ENCODE results near the gene INSYN2A. TPM values are rescaled to one million over a fixed set of nuclear protein-coding genes. Genes with fewer than 3 reads are reported as not detected.

INSYN2A gene
- total and polyA plus RNA-seq, 2 experiments from 2014 or later: 0.28 to 1.3 TPM

GRCh38 chr10:127179612-127180250 lies 16.7 kb downstream of the INSYN2A start:
- H3K4me2 ChIP-seq: no peak overlapping the region
- Mint-ChIP-seq H3K4me1 (peaks cover 11% of the 10 kb centered on the region), H3K36me3 (ENCODE audit: low read depth) (no peaks in the 10 kb centered on the region; the same call in 2 of the 3 replicates), H3K27ac (no peak overlapping the region), H3K9me3 (no peaks in the 10 kb centered on the region), H3K27me3 (ENCODE audit: insufficient read depth, low read depth, poor library complexity) (peaks cover 9% of the 10 kb centered on the region), H3K4me3 (no peak overlapping the region)
- no peaks in the 10 kb centered on the region for H4K20me1 ChIP-seq (replicated peaks; ENCODE audit: insufficient read depth)
- no peak overlapping the region for H3K27ac ChIP-seq (ENCODE audit: low read depth)
- H3K27me3 ChIP-seq (ENCODE audit: insufficient read depth): no peaks in the 10 kb centered on the region
- H3K4me1 ChIP-seq (ENCODE audit: insufficient read depth): no peaks in the 10 kb centered on the region
- no peak overlapping the region for H2AFZ ChIP-seq
- no peaks in the 10 kb centered on the region for H3F3A ChIP-seq (replicated peaks; ENCODE audit: low read depth)
- no peak for TF ChIP-seq ZNF331 (CRISPR knock-in tag; IDR thresholded peaks at IDR 0.05; ENCODE audit: low read depth)
- TF ChIP-seq, protein P1, sequence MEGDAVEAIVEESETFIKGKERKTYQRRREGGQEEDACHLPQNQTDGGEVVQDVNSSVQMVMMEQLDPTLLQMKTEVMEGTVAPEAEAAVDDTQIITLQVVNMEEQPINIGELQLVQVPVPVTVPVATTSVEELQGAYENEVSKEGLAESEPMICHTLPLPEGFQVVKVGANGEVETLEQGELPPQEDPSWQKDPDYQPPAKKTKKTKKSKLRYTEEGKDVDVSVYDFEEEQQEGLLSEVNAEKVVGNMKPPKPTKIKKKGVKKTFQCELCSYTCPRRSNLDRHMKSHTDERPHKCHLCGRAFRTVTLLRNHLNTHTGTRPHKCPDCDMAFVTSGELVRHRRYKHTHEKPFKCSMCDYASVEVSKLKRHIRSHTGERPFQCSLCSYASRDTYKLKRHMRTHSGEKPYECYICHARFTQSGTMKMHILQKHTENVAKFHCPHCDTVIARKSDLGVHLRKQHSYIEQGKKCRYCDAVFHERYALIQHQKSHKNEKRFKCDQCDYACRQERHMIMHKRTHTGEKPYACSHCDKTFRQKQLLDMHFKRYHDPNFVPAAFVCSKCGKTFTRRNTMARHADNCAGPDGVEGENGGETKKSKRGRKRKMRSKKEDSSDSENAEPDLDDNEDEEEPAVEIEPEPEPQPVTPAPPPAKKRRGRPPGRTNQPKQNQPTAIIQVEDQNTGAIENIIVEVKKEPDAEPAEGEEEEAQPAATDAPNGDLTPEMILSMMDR (conservative IDR thresholded peaks at IDR 0.05; ENCODE audit: low read depth in 2 of 2): no peak
- TF ChIP-seq POLR2AphosphoS5 (IDR thresholded peaks at IDR 0.05; ENCODE audit: low read depth): no peak
- TF ChIP-seq ZNF114 (CRISPR knock-in tag; IDR thresholded peaks at IDR 0.05): no peak
- TF ChIP-seq, protein P2, sequence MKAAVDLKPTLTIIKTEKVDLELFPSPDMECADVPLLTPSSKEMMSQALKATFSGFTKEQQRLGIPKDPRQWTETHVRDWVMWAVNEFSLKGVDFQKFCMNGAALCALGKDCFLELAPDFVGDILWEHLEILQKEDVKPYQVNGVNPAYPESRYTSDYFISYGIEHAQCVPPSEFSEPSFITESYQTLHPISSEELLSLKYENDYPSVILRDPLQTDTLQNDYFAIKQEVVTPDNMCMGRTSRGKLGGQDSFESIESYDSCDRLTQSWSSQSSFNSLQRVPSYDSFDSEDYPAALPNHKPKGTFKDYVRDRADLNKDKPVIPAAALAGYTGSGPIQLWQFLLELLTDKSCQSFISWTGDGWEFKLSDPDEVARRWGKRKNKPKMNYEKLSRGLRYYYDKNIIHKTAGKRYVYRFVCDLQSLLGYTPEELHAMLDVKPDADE (IDR thresholded peaks at IDR 0.05): no peak
- no peak for TF ChIP-seq STAT1 (IDR thresholded peaks at IDR 0.05; ENCODE audit: unreplicated experiment)
- TF ChIP-seq NANOG (IDR thresholded peaks at IDR 0.05; ENCODE audit: borderline replicate concordance): no peak
- TF ChIP-seq JUNB (IDR thresholded peaks at IDR 0.05; ENCODE audit: unreplicated experiment): no peak
- no peak for TF ChIP-seq REST (IDR thresholded peaks at IDR 0.05; ENCODE audit: unreplicated experiment)
- no peak for TF ChIP-seq EZH2phosphoT487 (IDR thresholded peaks at IDR 0.05; ENCODE audit: unreplicated experiment)
- no peak for TF ChIP-seq EZH2 (IDR thresholded peaks at IDR 0.05; ENCODE audit: low read depth, unreplicated experiment)
- TF ChIP-seq ZNF462 (CRISPR knock-in tag; IDR thresholded peaks at IDR 0.05): no peak
- no peak for TF ChIP-seq CREB1 (CRISPR knock-in tag; IDR thresholded peaks at IDR 0.05; ENCODE audit: low read depth)
- H3K4me3 ChIP-seq: no peak overlapping the region
- no peaks in the 10 kb centered on the region for H3K79me2 ChIP-seq (replicated peaks; ENCODE audit: insufficient read depth)
- no peaks in the 10 kb centered on the region for H3K36me3 ChIP-seq (ENCODE audit: insufficient read depth)
- no peak for ATAC-seq
- DNase-seq (ENCODE audit: low spot score): no peak
- 0 out of 2 replicates have a peak, but pooled peaks cover under 1% of the 10 kb centered on the region for H3K9me2 ChIP-seq (ENCODE audit: insufficient read depth)

All from GM23338 (cell line).